Vagina (tissue), 2 donors: ENCODE measurements around the gene GPR17. TPM values are rescaled to one million over a fixed set of nuclear protein-coding genes. Genes with fewer than 3 reads are reported as not detected.

ENCODE experiments used
- DNase-seq, 2 donors: peaks; one replicate each; pipeline ENCODE4 v3.0.0-alpha.2; 2017; ENCODE audit errors: extremely low spot score in 2 of 2
- H3K27ac ChIP-seq: fragments of 200-600 bp; sonication (generic); one replicate; pipeline ENCODE4 v1.5.1; 2019
- H3K27me3 ChIP-seq: fragments of 200-600 bp; sonication (generic); one replicate; pipeline ENCODE4 v1.5.1; 2019
- H3K36me3 ChIP-seq, 2 donors: fragments of 200-600 bp; sonication (generic); one replicate each; pipeline ENCODE4 v1.5.1; 2017 to 2019
- H3K4me1 ChIP-seq: fragments of 200-600 bp; sonication (generic); one replicate; pipeline ENCODE4 v1.5.1; 2019
- H3K4me3 ChIP-seq, 2 donors: fragments of 200-600 bp; sonication (generic); 1 replicate in 1 of 2; 2 replicates in 1 of 2; pipeline ENCODE4 v1.5.1; 2016 to 2019
- H3K9me3 ChIP-seq: fragments of 200-600 bp; sonication (generic); one replicate; pipeline ENCODE4 v1.5.1; 2019
- CTCF ChIP-seq, 3 experiments: fragments of 450-650 bp in 2 of 3; fragments of 200-600 bp in 1 of 3; sonication (generic) in 1 of 3; IDR thresholded peaks; one replicate each; pipeline ENCODE4 v1.5.1; 2017 to 2019; ENCODE audit warnings: antibody characterized with exemption in 3 of 3, mild to moderate bottlenecking in 2 of 3, moderate library complexity in 2 of 3
- POLR2A ChIP-seq, 2 donors: fragments of 450-650 bp; IDR thresholded peaks; one replicate each; pipeline ENCODE4 v1.6.1; 2017; ENCODE audit warnings: antibody characterized with exemption in 2 of 2, mild to moderate bottlenecking in 2 of 2, moderate library complexity in 2 of 2
- POLR2AphosphoS5 ChIP-seq, 2 donors: sonication (generic); formaldehyde crosslinking; IDR thresholded peaks; one replicate each; pipeline ENCODE4 v1.9.0; 2017; ENCODE audit warnings: antibody characterized with exemption in 2 of 2, mild to moderate bottlenecking in 2 of 2, low read depth in 1 of 2; ENCODE audit not compliant: insufficient read depth in 1 of 2
- intact Hi-C: fragments of 100-400 bp; cut with DNase I; formaldehyde crosslinking; loops from one replicate; pipeline ENCODE4 v1.15.1; 2023
- total RNA-seq: library from RNA; depleted of rRNA; stranded (reverse); fragments of >200 nt; gene quantifications from one replicate; pipeline ENCODE4 v1.2.3, GENCODE V29; 2016

Gene GPR17
- total RNA-seq, 1 donor from 2014 or later: not detected

GRCh38 chr2:127620866-127621265, 25.1 kb upstream of the GPR17 start:
- H3K27ac ChIP-seq: no peak overlapping the region
- TF ChIP-seq POLR2AphosphoS5 (IDR thresholded peaks at IDR 0.05; ENCODE audit: insufficient read depth in 1 of 2, low read depth in 1 of 2) (no peak), CTCF (IDR thresholded peaks at IDR 0.05) (no peak), POLR2A (IDR thresholded peaks at IDR 0.05) (no peak)
- H3K4me1 ChIP-seq: no peaks in the 10 kb centered on the region
- H3K9me3 ChIP-seq: no peaks in the 10 kb centered on the region
- no peak for DNase-seq
- no peaks in the 10 kb centered on the region for H3K27me3 ChIP-seq
- no peak overlapping the region for H3K4me3 ChIP-seq
- intact Hi-C loops: no loop called here
- no peaks in the 10 kb centered on the region for H3K36me3 ChIP-seq

GRCh38 chr2:127621981-127622431, 23.9 kb upstream of the GPR17 start:
- Histone ChIP-seq H3K27me3 (no peaks in the 10 kb centered on the region), H3K4me3 (no peak overlapping the region), H3K36me3 (no peaks in the 10 kb centered on the region), H3K27ac (no peak overlapping the region), H3K9me3 (no peaks in the 10 kb centered on the region), H3K4me1 (no peaks in the 10 kb centered on the region)
- intact Hi-C loops: no loop called here
- no peak for TF ChIP-seq CTCF (IDR thresholded peaks at IDR 0.05)
- TF ChIP-seq POLR2A (IDR thresholded peaks at IDR 0.05): no peak
- TF ChIP-seq POLR2AphosphoS5 (IDR thresholded peaks at IDR 0.05; ENCODE audit: insufficient read depth in 1 of 2, low read depth in 1 of 2): no peak
- DNase-seq: no peak

GRCh38 chr2:127622561-127623387, 23.2 kb upstream of the GPR17 start:
- no peak overlapping the region for H3K4me3 ChIP-seq
- intact Hi-C loops: no loop called here
- no peak for DNase-seq
- H3K27me3 ChIP-seq: no peaks in the 10 kb centered on the region
- no peak for TF ChIP-seq CTCF (IDR thresholded peaks at IDR 0.05)
- TF ChIP-seq POLR2A (IDR thresholded peaks at IDR 0.05): no peak
- TF ChIP-seq POLR2AphosphoS5 (IDR thresholded peaks at IDR 0.05; ENCODE audit: insufficient read depth in 1 of 2, low read depth in 1 of 2): no peak
- H3K4me1 ChIP-seq: no peaks in the 10 kb centered on the region
- no peaks in the 10 kb centered on the region for H3K36me3 ChIP-seq
- H3K9me3 ChIP-seq: no peaks in the 10 kb centered on the region
- no peak overlapping the region for H3K27ac ChIP-seq

GRCh38 chr2:127623388-127624319, 22.3 kb upstream of the GPR17 start:
- Histone ChIP-seq H3K9me3 (no peaks in the 10 kb centered on the region), H3K27me3 (no peaks in the 10 kb centered on the region)

More at GRCh38 chr2:127623388-127624319, 22.3 kb upstream of the GPR17 start:
- Histone ChIP-seq H3K4me3 (no peak overlapping the region), H3K36me3 (no peaks in the 10 kb centered on the region), H3K27ac (no peak overlapping the region), H3K4me1 (no peaks in the 10 kb centered on the region)
- no peak for DNase-seq
- intact Hi-C loops: no loop called here
- TF ChIP-seq POLR2A (IDR thresholded peaks at IDR 0.05) (no peak), CTCF (IDR thresholded peaks at IDR 0.05) (no peak), POLR2AphosphoS5 (IDR thresholded peaks at IDR 0.05; ENCODE audit: insufficient read depth in 1 of 2, low read depth in 1 of 2) (no peak)
